ENCODE data around the gene TIMM10B. TPM values are rescaled to one million over a fixed set of nuclear protein-coding genes. Genes with fewer than 3 reads are reported as not detected.
A peak's percentile ranks its signal among the peaks of the same experiment; 100 is the strongest.

TIMM10B gene
- 10 to 100 TPM; 37.3 to 69.0 (median 47.0) TPM for total RNA-seq

GRCh38 chr11:6481012-6481923 is at the start of gene TIMM10B, which contains the start of gene ARFIP2:
TIMM10B (plus strand) TSS chr11:6481501; CDS start chr11:6481517, 16 bp downstream.
ARFIP2 (minus strand) TSS chr11:6481331; CDS start chr11:6480421, 910 bp downstream.
- Histone ChIP-seq H3K9me3 (no peaks in the 10 kb centered on the region), H3K4me1 (peaks cover 0 to 46% (median 16%) of the 10 kb centered on the region in 3 donors), H3K27ac (peak within 1 kb of the TSS; percentile 87 to 94 (median 92)), H3K27me3 (no peaks in the 10 kb centered on the region), H3K4me3 (peak within 1 kb of the TSS; percentile 80 to 97), H3K36me3 (peaks cover 0 to 76% of the 10 kb centered on the region in 2 donors)
- WGBS, 2 donors (ENCODE audit: low coverage in 1 of 2) = 0% methylated on average over 1 to 11 of the region's 66 CpGs
- peak in 1 of 4 experiments; percentile 13 for TF ChIP-seq CTCF (IDR thresholded peaks at IDR 0.05)
- peak; percentile 8 for TF ChIP-seq EP300 (IDR thresholded peaks at IDR 0.05)
- TF ChIP-seq POLR2AphosphoS5 (IDR thresholded peaks at IDR 0.05) = peak; percentile 96
- TF ChIP-seq POLR2A (IDR thresholded peaks at IDR 0.05) = peak; percentile 82 to 85
- peak; percentile 99 for ATAC-seq

- Histone ChIP-seq H3K27ac (no peak overlapping the region), H3K9me3 (no peaks in the 10 kb centered on the region), H3K4me1 (no peaks in the 10 kb centered on the region), H3K36me3 (no peaks in the 10 kb centered on the region), H3K4me3 (no peak overlapping the region), H3K27me3 (no peaks in the 10 kb centered on the region)
- WGBS, 2 donors (ENCODE audit: low coverage in 1 of 2) = 93% methylated on average over 3 of the region's 3 CpGs; no CpG with 5 or more reads in 1 of the 2 donors
- TF ChIP-seq CTCF (IDR thresholded peaks at IDR 0.05) (no peak), EP300 (IDR thresholded peaks at IDR 0.05) (no peak), POLR2AphosphoS5 (IDR thresholded peaks at IDR 0.05) (no peak), POLR2A (IDR thresholded peaks at IDR 0.05) (no peak)
- no peak for ATAC-seq
Measured at GRCh38 chr11:6431861-6432260, 49.4 kb upstream of the TIMM10B start.

- Histone ChIP-seq H3K27ac (no peak overlapping the region), H3K27me3 (no peaks in the 10 kb centered on the region), H3K4me1 (no peaks in the 10 kb centered on the region), H3K36me3 (no peaks in the 10 kb centered on the region), H3K4me3 (no peak overlapping the region), H3K9me3 (no peaks in the 10 kb centered on the region)
- TF ChIP-seq CTCF (IDR thresholded peaks at IDR 0.05) (no peak), POLR2AphosphoS5 (IDR thresholded peaks at IDR 0.05) (no peak), POLR2A (IDR thresholded peaks at IDR 0.05) (no peak), EP300 (IDR thresholded peaks at IDR 0.05) (no peak)
- 78 to 80% methylated on average over 3 to 5 of the region's 5 CpGs for WGBS, 2 donors (ENCODE audit: low coverage in 1 of 2)
- no peak for ATAC-seq
Measured at GRCh38 chr11:6433998-6434660, 47.2 kb upstream of the TIMM10B start.

GRCh38 chr11:6437423-6437822 is 43.9 kb upstream of the TIMM10B start:
- WGBS, 2 donors (ENCODE audit: low coverage in 1 of 2) = 88% methylated on average over 3 of the region's 12 CpGs; no CpG with 5 or more reads in 1 of the 2 donors
- TF ChIP-seq EP300 (IDR thresholded peaks at IDR 0.05) (no peak), POLR2A (IDR thresholded peaks at IDR 0.05) (no peak), CTCF (IDR thresholded peaks at IDR 0.05) (no peak), POLR2AphosphoS5 (IDR thresholded peaks at IDR 0.05) (no peak)
- no peaks in the 10 kb centered on the region for H3K9me3 ChIP-seq

More at GRCh38 chr11:6437423-6437822, 43.9 kb upstream of the TIMM10B start:
- no peak overlapping the region for H3K4me3 ChIP-seq
- no peak for ATAC-seq
- no peaks in the 10 kb centered on the region for H3K4me1 ChIP-seq
- H3K27ac ChIP-seq = no peak overlapping the region
- no peaks in the 10 kb centered on the region for H3K36me3 ChIP-seq
- no peaks in the 10 kb centered on the region for H3K27me3 ChIP-seq

All from gastroesophageal sphincter (tissue), 4 donors.